NCI-H82 (cell line): ENCODE measurements around the gene RAX2.
"Not testable (repeated sequence)": the region's sequence is repeated elsewhere in the genome, so short reads cannot be mapped to it uniquely, and the experiment has no call there.

ENCODE experiments used
- DNase-seq: peaks from one replicate; lab custom pipeline; 2025; lab: John Stamatoyannopoulos, UW

Gene RAX2

DNA sequence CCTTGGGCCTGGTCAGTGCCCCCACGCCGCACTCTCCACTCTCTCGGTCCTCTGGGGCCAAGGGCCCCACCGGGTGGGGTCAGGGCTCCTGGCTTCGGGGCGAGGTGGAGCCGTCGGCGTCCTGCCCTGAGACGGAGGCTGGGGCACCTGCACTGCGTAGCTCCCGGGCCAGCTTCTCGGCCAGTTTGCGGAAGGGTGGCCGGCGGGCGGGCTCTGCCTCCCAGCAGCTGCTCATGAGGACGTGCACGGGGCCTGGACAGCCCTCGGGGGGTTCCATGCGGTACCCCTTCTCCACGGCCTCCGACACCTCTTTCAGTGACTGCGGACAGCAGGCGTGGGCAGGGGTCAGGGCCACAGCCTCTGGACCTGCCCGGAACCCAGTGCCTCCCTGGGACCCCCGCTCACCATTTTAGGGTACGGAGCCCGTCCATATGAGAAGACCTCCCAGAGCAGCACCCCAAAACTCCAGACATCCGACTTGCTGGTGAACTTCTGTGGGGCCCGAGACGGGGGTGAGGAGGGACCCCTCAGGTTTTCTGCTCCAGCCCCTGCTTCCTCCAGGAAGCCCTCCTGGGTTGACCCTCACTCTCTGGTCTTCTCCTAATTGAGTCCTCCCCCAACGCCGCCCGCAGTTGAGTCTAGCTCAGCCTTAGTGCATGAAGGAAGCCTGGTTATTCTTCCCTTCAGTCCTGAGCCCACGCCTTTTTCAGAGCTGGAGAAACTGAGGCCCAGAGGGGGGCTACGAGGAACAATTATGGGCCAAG lies 6.3 kb upstream of the RAX2 start:
- no peak for DNase-seq

DNA sequence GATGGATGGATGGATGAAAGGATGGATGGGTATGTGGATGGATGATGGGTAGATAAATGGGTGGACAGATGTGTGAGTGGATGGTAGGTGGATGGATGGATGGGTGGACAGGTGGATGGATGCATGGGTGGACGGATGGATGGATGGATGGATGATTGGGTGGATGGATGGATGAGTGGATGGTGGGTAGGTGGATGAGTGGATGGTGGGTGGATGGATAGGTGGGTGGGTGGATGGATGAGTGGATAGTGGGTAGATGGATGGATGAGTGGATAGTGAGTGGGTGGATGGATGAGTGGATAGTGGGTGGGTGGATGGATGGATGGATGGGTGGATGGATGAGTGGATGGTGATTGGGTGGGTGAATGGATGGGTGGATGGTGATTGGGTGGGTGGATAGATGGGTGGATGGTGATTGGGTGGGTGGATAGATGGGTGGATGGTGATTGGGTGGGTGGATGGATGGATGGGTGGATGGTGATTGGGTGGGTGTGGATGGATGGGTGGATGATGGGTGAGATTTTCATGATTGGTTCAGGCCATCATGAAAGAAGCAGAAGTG lies 4.5 kb upstream of the RAX2 start:
- no peak for DNase-seq

DNA sequence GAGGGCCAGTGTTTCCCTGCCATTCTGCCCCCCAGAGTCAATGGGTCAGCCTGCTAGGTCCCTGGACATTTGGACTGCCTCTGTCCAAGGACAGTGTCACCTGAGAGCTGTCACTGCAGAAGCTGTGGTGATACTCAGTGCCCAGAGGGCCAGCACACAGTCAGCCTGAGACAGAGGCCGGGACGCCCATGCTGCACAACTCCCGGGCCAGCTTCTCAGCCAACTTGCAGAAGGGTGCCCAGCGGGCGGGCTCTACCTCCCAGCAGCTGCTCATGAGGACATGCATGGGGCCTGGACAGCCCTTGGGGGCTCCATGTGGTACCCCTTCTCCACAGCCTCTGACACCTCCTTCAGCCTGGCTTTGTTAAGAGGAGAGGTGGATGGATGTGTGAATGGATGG lies 3.8 kb upstream of the RAX2 start:
- DNase-seq: no peak

DNA sequence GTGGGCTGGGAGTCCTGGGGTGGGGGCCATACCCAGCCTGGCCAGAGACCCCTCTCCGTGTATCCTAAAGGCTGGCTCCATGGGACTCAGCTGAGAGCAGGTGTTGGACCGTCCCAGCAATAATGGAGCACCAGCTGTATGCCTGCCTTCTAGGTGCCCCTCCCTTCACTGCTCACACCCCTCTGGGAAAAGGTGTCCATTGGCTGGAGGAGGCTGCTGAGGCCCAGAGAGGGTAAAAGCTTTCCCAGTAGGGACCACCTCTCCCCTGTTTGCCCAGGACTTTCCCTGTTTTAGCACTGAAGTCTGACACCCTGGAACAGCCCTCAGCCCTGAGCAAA lies 3.3 kb upstream of the RAX2 start:
- DNase-seq: no peak

DNA sequence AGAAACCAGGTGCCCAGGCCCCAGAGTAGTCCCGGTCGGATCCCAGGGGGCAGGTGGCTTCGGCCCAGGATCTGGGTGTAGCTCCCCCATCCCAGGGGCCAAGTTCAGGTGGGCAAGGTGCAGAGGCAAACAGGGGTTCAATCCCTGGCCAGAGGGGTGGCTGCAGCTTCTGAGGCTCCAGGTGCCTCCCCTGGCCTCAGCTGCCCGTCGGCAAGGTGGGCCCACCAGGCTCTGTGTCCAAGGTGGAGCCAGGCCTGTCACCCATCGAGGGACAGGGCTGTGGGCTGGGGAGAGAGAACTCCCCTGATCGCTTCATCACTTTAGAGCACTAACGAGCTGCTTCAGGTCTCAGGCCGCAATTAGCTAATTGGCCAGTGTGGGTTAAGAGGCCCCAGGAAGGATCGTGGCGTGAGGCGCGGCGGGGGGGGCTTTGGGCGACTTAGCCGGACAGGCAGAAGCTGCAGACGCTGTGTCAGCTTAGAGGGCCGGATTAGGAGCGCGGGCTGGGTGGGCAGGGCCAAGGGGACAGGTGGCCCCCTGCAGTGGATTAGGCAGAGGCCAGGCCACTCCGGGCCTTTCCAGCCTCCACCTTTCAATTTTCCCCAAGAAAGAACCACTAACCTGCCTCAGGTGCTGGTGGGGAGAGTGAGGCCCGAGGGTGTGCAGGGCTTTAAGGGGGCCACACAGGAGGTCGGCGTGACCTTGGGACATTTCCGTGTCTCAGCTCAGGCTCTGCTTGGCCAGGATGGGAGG lies 2.8 kb upstream of the RAX2 start:
- peak; percentile 92 for DNase-seq

DNA sequence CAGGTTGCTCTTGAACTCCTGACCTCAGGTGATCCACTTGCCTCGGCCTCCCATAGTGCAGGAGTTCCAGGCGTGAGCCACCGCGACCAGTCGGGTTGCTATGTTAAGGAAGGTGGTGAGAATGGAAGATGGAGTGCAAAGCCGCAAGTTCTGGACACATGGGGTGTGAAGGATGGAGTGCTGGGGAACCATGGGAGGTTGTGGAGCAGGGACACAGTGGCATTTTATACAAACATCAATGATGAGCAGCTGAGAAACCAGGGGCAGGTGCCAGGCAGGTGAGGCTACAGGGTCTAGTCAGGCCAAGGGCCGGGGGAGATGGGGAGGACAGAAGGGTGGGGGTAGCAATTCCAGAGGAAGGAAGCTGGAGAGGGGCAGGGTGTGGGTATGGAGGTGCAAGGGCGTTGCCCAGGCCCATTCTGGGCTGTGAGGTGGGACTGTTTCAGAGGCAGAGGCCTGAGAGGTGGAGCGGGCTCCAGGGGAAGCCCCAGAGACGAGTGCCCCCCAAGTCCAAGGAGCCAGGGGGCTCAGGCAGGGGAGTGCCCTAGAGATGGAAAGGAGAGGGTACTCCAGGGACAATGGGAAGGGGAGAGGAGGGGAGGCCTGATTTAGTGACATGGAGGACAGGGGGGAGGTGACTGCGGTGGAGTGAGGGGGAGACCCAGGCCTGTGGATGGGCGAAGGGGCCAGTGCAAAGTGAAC lies 1.9 kb upstream of the RAX2 start:
- DNase-seq: no peak

DNA sequence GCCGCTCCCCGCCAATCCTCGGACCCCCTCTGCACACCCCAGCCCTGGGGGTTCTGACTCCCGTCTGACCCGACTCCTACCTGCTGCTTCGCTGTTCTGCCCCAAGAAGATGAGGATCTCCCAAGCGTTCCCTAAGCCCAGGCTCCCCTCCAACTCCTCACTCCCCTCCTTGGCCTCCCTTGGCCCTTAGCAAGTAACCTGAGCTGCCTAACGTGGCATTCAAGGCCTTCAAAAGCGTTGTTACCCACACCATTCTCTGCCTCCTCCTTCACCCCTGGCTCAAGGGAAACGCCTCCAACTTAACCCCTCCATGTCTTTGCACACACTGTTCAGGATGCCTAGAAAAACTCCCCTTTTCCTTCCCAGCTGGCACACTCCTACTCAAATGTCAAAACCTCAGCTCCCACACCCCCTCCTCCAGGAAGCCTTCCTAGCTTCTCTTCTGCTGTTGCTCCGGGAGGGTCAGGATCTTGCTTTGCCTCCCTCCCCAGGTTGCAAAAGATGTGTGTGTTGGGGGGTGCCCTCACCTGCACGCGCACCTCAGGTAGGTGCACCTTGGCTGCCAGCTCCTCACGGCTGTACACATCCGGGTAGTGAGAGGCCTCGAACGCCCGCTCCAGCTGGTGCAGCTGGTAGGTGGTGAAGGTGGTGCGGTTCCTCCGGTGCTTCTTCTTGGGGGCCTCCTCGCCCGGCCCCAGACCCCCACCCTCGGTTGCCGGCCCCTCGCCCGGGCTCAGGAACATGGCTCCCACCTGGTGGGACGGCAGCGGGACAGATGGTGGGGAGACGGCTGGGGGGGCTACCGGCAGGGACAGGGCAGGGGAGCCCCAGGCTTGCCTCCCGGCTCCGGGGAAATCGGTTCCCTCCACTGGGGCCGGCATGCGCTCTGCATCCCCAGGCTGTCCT lies 775 bp downstream of the RAX2 start:
- DNase-seq: no peak

DNA sequence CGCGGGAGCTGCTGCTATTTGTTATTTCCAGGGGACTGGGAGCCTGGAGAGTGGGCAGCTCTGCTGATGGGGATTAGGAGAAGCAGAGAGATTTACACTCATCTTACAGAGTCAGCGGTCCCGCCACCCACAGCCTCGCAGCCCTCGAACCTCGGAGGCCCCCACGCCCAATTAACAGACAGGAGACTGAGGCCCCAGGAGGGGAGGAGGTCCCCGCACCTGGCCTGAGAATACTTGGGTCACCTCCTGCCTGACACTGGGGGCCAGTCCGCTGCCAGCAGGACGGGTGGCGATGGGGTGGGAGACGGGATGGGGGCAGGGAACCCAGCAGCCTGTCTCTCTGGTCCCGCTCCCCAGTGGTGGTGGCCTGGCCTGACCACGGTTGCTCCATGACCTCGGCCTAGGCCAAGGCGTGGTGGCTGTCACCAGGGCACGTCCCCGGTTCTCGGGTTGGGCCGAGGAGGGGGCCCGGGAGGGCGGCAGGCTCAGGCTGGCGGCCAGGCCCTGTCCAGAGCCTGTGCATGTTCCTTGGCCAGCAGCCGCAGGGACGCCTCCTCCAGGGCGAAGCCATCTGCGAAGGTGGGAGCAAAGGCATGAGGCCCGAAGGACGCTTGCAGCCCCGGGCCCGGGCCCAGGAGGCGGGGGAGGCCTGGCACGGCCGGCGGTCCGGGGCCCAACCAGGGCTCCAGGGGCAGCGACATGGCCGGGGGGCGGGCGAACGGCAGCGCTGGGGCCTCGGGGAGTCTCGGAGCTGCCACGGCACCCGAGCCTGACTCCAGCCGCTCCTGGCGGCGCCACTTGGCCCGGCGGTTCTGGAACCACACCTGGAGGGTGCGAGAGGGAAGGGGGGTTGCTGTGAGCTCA lies 1.7 kb downstream of the RAX2 start:
- DNase-seq: peak; percentile 65

DNA sequence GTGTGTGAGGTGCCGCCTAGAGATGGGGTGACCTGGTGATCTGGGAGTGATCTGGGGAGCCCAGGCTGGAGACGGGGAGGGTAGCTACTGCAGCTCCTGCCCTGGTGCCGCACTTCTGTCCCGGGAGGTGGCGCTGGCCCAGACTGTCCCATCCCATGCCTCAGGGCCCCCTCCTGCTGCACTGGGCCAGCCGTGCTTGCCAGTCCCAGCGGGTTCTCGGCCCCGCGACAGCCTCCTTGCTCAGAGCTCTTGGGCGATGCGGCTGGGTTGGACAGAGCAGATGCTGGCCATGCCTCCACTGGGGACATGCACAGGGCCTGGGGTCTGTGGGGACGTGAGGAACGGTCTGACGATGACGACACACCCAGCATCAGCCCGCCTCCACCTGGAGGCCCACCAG lies 2.5 kb downstream of the RAX2 start:
- DNase-seq: no peak

DNA sequence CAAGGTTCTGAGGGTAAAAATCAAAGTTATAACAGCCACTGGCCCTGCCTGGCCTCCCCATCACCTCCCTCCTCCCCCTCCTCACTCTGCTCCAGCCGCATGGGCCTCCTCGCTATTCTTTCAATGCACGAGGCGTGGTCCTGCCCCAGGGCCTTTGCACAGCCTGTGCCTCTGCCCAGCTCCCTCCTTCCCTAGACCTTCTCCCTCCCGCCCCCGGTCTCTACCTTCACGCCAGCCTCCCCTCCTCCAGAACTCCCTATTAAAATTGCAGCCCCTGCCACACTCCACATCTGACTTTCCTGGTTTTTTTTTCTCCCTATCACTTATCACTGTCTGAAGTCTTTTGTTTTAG lies 3.3 kb downstream of the RAX2 start:
- DNase-seq: no peak

DNA sequence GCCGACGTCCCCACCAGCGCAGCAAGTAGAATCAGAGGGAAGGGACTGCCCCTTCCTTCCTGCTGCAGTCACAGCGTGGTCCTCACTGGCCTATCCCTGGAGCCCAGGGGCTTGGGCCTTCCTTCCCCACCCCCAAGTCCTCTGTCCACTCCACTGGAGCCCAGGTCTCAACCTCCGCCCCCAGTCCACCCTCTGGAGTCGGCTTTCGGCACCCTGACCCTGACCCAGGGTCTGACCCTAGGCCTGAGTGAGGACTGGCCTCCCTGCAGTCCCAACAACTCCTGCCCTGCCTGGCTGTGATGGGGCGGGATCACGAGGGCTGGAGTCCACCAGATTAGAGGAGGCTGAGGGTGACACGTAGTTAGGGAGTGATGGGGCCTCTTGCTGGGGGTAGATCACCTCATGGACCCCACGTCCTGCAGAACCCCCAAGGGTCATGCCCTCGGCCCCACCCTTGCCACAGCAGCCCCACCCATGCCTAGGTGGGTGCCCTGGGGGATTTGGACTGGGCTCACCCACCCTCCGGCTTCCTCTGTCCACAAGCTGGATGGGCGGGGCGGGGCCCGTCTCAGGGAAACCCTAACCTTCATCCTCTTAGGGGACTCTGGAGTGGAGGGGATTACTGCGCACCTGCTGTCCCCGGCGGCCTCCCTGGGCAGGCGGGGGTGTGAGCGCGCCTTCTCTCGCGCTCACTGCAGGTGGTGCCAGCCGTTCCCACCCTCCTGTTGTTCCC lies 3.8 kb downstream of the RAX2 start:
- peak; percentile 90 for DNase-seq

DNA sequence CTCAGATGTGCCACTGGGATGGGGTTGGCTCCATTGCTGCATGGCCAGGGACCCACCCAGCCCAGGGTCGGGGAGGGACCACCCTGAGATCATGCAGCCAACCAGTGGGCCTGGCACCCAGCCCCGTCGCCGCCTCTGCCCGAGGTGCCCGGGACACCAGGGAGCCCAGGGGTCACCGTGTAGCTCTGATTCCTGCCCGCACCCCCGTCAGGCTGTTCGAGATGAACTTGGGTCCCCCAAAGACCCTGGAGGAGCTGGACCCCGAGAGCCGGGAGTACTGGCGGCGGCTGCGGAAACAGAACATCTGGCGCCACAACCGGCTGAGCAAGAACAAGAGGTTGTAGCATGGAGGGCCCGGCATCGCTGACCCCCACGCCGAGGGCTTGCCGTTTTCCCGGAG lies 5.0 kb downstream of the RAX2 start:
- no peak for DNase-seq

DNA sequence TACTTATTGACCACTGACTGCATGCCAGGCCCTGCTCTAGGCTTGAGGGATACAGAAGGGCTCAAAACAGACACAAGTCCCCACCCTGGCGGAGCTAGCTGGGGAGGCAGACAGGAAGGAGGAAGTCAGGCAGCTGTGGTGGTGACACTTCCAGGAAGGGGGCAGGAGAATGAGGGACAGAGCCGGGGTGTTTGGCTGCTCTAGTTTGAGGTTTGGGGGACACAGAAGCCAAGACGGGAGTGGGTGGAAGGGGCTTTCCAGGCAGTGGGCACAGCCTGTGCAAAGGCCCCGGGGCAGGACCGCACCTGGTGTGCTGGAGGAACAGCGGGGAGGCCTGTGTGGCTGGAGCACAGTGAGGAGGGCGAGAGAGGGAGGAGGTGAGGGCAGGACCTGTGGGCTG lies 5.5 kb downstream of the RAX2 start:
- DNase-seq: no peak

DNA sequence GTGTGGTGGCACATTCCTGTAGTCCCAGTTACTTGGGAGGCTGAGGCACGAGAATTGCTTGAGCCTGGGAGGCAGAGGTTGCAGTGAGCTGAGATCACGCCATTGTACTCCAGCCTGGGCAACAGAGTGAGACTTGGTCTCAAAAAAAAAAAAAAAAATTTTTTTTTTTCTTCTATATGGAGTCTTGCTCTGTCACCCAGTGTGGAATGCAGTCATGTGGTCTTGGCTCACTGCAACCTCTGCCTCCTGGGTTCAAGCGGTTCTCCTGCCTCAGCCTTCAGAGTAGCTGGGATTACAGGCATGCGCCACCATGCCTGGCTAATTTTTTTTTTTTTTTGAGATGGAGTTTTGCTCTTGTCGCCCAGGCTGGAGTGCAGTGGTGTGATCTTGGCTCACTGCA lies 6.3 kb downstream of the RAX2 start:
- DNase-seq: not testable (repeated sequence)

DNA sequence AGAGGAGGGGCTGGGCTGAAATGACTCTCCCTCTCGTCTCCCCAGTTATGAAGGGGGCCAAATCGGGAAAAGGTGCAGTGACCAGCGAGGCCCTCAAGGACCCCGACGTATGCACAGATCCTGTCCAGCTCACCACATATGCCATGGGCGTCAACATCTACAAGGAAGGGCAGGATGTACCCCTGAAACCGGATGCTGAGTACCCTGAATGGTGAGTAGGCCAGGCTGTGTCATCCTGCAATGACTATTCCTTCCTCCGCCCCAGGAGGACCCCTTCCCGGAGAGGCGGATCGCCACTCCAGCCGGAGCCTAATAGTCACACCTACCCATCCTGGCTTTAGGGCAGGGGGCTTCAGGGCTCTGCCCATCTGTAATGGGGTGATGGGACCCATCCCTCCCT lies 6.9 kb downstream of the RAX2 start:
- DNase-seq: no peak

DNA sequence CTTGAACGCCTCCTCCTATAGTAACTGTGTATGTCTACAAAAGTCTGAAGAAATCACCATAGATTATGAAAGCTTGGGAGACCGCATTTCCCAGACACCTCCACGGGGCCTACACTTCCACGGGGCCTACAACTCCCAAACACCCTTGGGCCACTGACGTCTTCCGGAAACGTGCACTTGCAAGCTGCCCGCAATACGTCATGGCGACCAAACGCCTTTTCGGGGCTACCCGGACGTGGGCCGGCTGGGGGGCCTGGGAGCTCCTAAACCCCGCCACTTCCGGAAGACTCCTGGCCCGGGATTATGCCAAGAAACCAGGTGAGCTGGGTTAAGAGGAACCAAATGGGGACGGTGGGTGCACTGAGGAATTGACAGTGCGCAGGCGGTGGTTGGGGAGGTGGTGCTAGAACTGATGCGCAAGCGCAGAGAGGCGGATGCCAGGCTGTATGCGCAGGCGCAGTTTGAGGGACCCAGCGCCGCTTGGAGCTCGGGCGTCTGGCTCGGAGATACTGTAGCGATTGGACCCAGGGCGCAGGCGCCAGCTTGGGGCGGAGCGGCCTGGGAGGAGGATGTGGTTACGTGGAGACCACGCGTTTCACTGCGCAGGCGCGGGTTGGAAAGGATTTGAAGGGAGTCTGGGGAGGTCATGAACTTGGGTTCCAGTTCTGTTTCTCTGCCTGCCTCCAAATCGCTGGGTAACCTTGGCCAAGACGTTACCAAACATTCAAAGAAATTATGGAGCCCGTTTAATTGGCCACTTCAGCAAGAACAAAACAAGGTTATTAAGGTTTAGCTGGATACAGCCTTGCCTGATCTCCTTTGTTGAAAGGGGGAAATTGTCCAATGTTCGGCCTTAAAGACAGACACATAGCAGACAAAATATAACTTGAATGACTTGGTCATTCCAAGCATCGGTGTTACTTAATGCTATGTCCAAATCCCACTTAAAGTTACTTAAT lies 9.2 kb downstream of the RAX2 start, which contains the start of gene MRPL54:
MRPL54 (plus strand) TSS at position 182 of the 959 bp plus-strand sequence; CDS start at position 201, 19 bp downstream.
- DNase-seq: peak; percentile 99

DNA sequence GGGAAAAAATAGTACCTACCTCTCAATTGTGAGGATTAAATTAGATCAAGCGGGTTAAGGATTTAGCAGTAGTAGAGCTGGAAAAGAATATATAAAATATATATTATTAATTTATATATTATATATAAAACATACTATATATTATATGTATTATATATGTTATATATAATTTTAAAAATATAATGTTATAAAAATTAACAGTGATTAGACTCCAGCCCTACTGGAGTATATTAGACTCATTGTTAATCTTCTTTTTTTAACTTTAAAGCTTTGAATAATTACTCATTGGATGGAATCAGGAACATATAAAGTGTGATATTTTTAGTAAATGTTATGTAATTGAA lies 9.9 kb downstream of the RAX2 start:
- DNase-seq: no peak

DNA sequence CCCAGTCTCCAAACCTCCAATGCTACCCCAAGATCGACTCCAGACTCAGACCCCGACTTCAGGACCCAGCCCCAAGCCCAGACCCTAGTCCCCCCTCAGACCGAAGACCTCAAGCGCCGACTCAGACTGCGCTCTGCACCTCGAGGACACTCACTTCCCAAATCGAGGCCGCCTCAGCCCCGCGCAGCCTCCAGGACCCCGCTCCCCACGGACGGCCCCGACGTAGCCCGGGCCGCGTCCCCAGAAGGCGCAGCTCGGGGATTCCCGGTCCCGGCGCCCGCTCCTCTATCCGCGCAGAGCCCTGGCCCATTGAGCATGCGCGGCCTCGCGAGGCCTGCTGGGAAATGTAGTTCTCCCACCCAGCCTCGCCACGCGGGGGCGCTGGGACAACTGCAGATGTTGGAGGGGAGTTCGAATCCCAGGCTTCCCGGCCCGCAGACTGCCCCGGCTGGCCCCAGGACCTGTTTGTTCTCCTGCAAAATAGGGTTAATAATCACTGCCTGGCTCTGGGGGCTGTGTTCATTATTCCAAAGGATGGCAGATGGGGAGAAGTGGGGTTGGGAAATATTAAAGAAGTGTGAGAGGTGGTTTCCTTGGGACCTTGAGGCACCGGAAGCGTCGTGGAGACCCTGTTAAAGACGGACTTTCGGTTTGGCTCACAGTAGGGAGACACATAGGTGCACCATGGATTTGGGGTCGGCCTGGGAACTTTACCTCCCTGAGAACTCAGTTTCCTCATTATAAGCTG lies 10.5 kb downstream of the RAX2 start, which contains the start of gene APBA3:
APBA3 (minus strand) TSS at position 311 of the 748 bp plus-strand sequence. CDS start 1,428 bp downstream, outside the sequence.
- peak; percentile 91 for DNase-seq
